GM23338 (cell line): Measurements from ENCODE around the gene MYL4. TPM values are rescaled to one million over a fixed set of nuclear protein-coding genes. Genes with fewer than 3 reads are reported as not detected.

Source experiments
- ATAC-seq: fragments of 200-7000 bp; cut with Tn5 transposase; 3 replicates; pipeline ENCODE4 v1.9.1; 2020
- DNase-seq: peaks from one replicate; pipeline ENCODE4 v3.0.0-alpha.2; 2015; ENCODE audit warnings: low spot score
- H2AFZ ChIP-seq: fragments of 200-600 bp; sonication (generic); 2 replicates; pipeline ENCODE4 v1.8.0; 2016; ENCODE audit warnings: antibody characterized with exemption, mild to moderate bottlenecking, moderate library complexity
- H3F3A ChIP-seq: fragments of 200-600 bp; sonication (generic); replicated peaks from 2 replicates; pipeline ENCODE4 v1.8.0; 2017; ENCODE audit warnings: antibody characterized with exemption, mixed run types, low read depth
- H3K27ac ChIP-seq: fragments of 200-600 bp; sonication (generic); 2 replicates; pipeline ENCODE4 v1.6.1; 2016; ENCODE audit warnings: low read depth
- H3K27me3 ChIP-seq: fragments of 200-600 bp; sonication (generic); 2 replicates; pipeline ENCODE4 v1.8.0; 2016; ENCODE audit warnings: mild to moderate bottlenecking, mixed run types, moderate library complexity; ENCODE audit not compliant: insufficient read depth
- H3K36me3 ChIP-seq: fragments of 200-600 bp; sonication (generic); 2 replicates; pipeline ENCODE4 v1.8.0; 2016; ENCODE audit warnings: mild to moderate bottlenecking; ENCODE audit not compliant: insufficient read depth
- H3K4me1 ChIP-seq: fragments of 200-600 bp; sonication (generic); 2 replicates; pipeline ENCODE4 v1.8.0; 2016; ENCODE audit warnings: mild to moderate bottlenecking, moderate library complexity; ENCODE audit not compliant: insufficient read depth
- H3K4me2 ChIP-seq: fragments of 200-600 bp; sonication (generic); 2 replicates; pipeline ENCODE4 v1.7.1; 2017; ENCODE audit warnings: mixed run types
- H3K4me3 ChIP-seq: fragments of 200-600 bp; sonication (generic); 2 replicates; pipeline ENCODE4 v1.6.1; 2016; ENCODE audit warnings: mixed run types
- H3K79me2 ChIP-seq: fragments of 200-600 bp; sonication (generic); replicated peaks from 2 replicates; pipeline ENCODE4 v1.8.0; 2017; ENCODE audit warnings: mild to moderate bottlenecking; ENCODE audit not compliant: insufficient read depth
- H3K9me2 ChIP-seq: fragments of 200-600 bp; sonication (generic); 2 replicates; pipeline ENCODE4 v1.8.0; 2017; ENCODE audit not compliant: insufficient read depth
- H4K20me1 ChIP-seq: fragments of 200-600 bp; sonication (generic); replicated peaks from 2 replicates; pipeline ENCODE4 v1.8.0; 2017; ENCODE audit warnings: mild to moderate bottlenecking; ENCODE audit not compliant: insufficient read depth
- H3K27ac Mint-ChIP-seq: 2 replicates; pipeline ENCODE4 v1.8.0; 2020; ENCODE audit warnings: inconsistent platforms, mild to moderate bottlenecking, moderate library complexity, mixed read lengths
- H3K27me3 Mint-ChIP-seq: 3 replicates; pipeline ENCODE4 v1.8.0; 2022; ENCODE audit warnings: low read depth, mild to moderate bottlenecking, moderate library complexity, mixed read lengths, inconsistent platforms; ENCODE audit not compliant: insufficient read depth, poor library complexity
- H3K36me3 Mint-ChIP-seq: 3 replicates; pipeline ENCODE4 v1.8.0; 2021; ENCODE audit warnings: low read depth, mild to moderate bottlenecking, inconsistent platforms, moderate library complexity, mixed read lengths
- H3K4me1 Mint-ChIP-seq: 3 replicates; pipeline ENCODE4 v1.8.0; 2020; ENCODE audit warnings: mild to moderate bottlenecking, inconsistent platforms, mixed read lengths
- H3K4me3 Mint-ChIP-seq: 3 replicates; pipeline ENCODE4 v1.8.0; 2021; ENCODE audit warnings: moderate library complexity, mild to moderate bottlenecking, inconsistent platforms, mixed read lengths
- H3K9me3 Mint-ChIP-seq: 3 replicates; pipeline ENCODE4 v1.8.0; 2020; ENCODE audit warnings: moderate library complexity, mild to moderate bottlenecking, inconsistent platforms, mixed read lengths
- EZH2 ChIP-seq: fragments of 200-600 bp; sonication (generic); IDR thresholded peaks from one replicate; pipeline ENCODE4 v1.8.0; 2017; ENCODE audit warnings: antibody characterized with exemption, mild to moderate bottlenecking, low read depth; ENCODE audit not compliant: unreplicated experiment
- EZH2phosphoT487 ChIP-seq: fragments of 200-600 bp; sonication (generic); IDR thresholded peaks from one replicate; pipeline ENCODE4 v1.8.1; 2018; ENCODE audit warnings: antibody characterized with exemption; ENCODE audit not compliant: unreplicated experiment
- JUNB ChIP-seq: IDR thresholded peaks from one replicate; pipeline ENCODE4 v1.6.1; 2016; ENCODE audit warnings: antibody characterized with exemption; ENCODE audit not compliant: unreplicated experiment
- NANOG ChIP-seq: IDR thresholded peaks from 2 replicates; pipeline ENCODE4 v1.6.1; 2016; ENCODE audit warnings: antibody characterized with exemption, borderline replicate concordance
- POLR2AphosphoS5 ChIP-seq: IDR thresholded peaks from 2 replicates; pipeline ENCODE4 v1.6.1; 2016; ENCODE audit warnings: antibody characterized with exemption, low read depth
- STAT1 ChIP-seq: IDR thresholded peaks from one replicate; pipeline ENCODE4 v1.6.1; 2016; ENCODE audit warnings: antibody characterized with exemption; ENCODE audit not compliant: unreplicated experiment
- ZNF114 ChIP-seq: fragments of 250-450 bp; sonication (Bioruptor Pico); IDR thresholded peaks from 2 replicates; pipeline ENCODE4 v1.5.0; 2020; ENCODE audit warnings: mild to moderate bottlenecking, moderate library complexity
- ZNF331 ChIP-seq: fragments of 250-450 bp; sonication (Bioruptor Pico); IDR thresholded peaks from 2 replicates; pipeline ENCODE4 v1.5.0; 2020; ENCODE audit warnings: low read depth, mild to moderate bottlenecking, moderate library complexity
- polyA plus RNA-seq: library from polyadenylated mRNA; unstranded; fragments of >200 nt; fragmentation: Nextera tagmentation; extraction: Ambion mirVana; gene quantifications from 2 replicates; pipeline ENCODE4 v1.2.1, GENCODE V29; 2016
- total RNA-seq: library from RNA; depleted of rRNA; stranded (reverse); fragments of >200 nt; shearing (Covaris generic); gene quantifications from 2 replicates; pipeline ENCODE4 v1.2.3, GENCODE V29; 2014
- TF ChIP-seq, protein P1 (sequence below): fragments of 250-450 bp; sonication (Bioruptor Pico); IDR thresholded peaks from 2 replicates; pipeline ENCODE4 v1.5.0; 2020; ENCODE audit warnings: mild to moderate bottlenecking, moderate library complexity
- TF ChIP-seq, protein P2 (sequence below), 2 experiments: fragments of 200-600 bp in 1 of 2; sonication (generic) in 1 of 2; conservative IDR thresholded peaks; 2 replicates each; pipeline versions ENCODE4 v1.5.1 to v1.6.1; 2016 to 2017; ENCODE audit warnings: antibody characterized with exemption in 2 of 2, low read depth in 2 of 2, mild to moderate bottlenecking in 2 of 2, moderate library complexity in 1 of 2
- TF ChIP-seq, protein P3 (sequence below): IDR thresholded peaks from 2 replicates; pipeline ENCODE4 v1.6.1; 2016; ENCODE audit warnings: antibody characterized with exemption
- TF ChIP-seq, protein P4 (sequence below): IDR thresholded peaks from one replicate; pipeline ENCODE4 v1.6.1; 2018; ENCODE audit warnings: antibody characterized with exemption; ENCODE audit not compliant: unreplicated experiment

Gene MYL4
- total and polyA plus RNA-seq, 2 experiments from 2014 or later = 0.44 TPM; not detected in 1

DNA sequence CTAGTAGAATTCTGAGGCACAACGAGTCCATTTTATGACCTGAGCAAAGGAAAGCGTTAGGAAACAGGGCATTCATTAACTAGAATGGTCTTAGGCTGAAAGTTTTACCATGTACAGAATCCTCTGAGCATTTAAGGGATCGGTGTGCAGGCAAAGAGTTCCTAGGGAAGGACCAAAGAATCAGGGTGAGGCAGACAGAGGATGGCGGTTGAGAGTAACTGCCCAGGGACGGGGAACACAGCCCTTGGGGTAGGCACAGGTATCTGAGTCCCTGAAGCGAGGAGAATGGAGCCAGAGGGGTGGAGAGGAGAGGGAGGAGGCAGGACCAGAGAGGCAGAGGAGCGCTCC, 30.4 kb downstream of the MYL4 start (continued):
- TF ChIP-seq ZNF114 (CRISPR knock-in tag) = no peak
- no peak for TF ChIP-seq JUNB
- no peak for TF ChIP-seq NANOG
- TF ChIP-seq EZH2 = no peak
- TF ChIP-seq STAT1 = no peak

DNA sequence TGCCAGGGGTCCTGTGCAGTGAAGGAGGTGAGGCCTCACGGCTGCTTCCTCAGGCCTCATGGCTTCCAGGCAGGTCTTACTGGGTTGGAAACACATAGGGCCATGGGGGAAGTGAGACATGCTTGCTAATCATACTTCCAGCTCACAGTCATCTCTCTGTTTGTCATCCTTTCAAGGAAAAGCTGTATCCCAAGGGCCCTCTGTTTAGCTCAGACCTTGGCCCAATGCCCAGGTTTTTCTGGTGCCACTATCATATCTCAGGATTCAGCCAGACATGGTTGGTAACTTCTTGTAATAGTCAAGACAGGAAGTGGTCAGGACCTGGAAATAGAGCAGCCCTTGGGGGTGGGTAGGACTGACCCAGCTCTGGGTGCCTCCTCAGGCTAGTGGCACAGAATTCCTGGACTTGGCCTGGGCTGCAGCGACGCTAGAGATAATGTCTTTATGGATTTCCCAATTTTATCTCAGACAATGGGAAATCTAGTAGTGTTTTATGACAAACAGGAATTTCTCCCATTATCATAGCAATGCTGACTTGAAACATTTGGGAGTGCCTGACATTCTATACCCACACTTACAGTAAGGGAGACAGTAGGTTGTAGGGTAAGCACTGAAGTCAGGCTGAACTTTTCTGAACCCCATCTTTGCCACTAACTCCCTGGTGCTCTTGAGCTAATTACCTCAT, 31.0 kb downstream of the MYL4 start:
- Mint-ChIP-seq H3K36me3 (no peaks in the 10 kb centered on the region), H3K27ac (no peak overlapping the region), H3K27me3 (peaks cover under 1% of the 10 kb centered on the region), H3K4me3 (no peak overlapping the region), H3K9me3 (peaks cover 3% of the 10 kb centered on the region; the same call in 1 of the 3 replicates), H3K4me1 (no peaks in the 10 kb centered on the region)
- H3F3A ChIP-seq = no peaks in the 10 kb centered on the region
- no peaks in the 10 kb centered on the region for H3K27me3 ChIP-seq
- H3K4me3 ChIP-seq = no peak overlapping the region
- no peak overlapping the region for H3K4me2 ChIP-seq
- peak overlapping the region; percentile 47 for H2AFZ ChIP-seq
- no peaks in the 10 kb centered on the region for H3K9me2 ChIP-seq
- no peak overlapping the region for H3K27ac ChIP-seq
- ATAC-seq (no peak), DNase-seq (no peak)
- H4K20me1 ChIP-seq = no peaks in the 10 kb centered on the region
- H3K36me3 ChIP-seq = no peaks in the 10 kb centered on the region
- H3K4me1 ChIP-seq = no peaks in the 10 kb centered on the region
- no peaks in the 10 kb centered on the region for H3K79me2 ChIP-seq
- TF ChIP-seq, protein P1, sequence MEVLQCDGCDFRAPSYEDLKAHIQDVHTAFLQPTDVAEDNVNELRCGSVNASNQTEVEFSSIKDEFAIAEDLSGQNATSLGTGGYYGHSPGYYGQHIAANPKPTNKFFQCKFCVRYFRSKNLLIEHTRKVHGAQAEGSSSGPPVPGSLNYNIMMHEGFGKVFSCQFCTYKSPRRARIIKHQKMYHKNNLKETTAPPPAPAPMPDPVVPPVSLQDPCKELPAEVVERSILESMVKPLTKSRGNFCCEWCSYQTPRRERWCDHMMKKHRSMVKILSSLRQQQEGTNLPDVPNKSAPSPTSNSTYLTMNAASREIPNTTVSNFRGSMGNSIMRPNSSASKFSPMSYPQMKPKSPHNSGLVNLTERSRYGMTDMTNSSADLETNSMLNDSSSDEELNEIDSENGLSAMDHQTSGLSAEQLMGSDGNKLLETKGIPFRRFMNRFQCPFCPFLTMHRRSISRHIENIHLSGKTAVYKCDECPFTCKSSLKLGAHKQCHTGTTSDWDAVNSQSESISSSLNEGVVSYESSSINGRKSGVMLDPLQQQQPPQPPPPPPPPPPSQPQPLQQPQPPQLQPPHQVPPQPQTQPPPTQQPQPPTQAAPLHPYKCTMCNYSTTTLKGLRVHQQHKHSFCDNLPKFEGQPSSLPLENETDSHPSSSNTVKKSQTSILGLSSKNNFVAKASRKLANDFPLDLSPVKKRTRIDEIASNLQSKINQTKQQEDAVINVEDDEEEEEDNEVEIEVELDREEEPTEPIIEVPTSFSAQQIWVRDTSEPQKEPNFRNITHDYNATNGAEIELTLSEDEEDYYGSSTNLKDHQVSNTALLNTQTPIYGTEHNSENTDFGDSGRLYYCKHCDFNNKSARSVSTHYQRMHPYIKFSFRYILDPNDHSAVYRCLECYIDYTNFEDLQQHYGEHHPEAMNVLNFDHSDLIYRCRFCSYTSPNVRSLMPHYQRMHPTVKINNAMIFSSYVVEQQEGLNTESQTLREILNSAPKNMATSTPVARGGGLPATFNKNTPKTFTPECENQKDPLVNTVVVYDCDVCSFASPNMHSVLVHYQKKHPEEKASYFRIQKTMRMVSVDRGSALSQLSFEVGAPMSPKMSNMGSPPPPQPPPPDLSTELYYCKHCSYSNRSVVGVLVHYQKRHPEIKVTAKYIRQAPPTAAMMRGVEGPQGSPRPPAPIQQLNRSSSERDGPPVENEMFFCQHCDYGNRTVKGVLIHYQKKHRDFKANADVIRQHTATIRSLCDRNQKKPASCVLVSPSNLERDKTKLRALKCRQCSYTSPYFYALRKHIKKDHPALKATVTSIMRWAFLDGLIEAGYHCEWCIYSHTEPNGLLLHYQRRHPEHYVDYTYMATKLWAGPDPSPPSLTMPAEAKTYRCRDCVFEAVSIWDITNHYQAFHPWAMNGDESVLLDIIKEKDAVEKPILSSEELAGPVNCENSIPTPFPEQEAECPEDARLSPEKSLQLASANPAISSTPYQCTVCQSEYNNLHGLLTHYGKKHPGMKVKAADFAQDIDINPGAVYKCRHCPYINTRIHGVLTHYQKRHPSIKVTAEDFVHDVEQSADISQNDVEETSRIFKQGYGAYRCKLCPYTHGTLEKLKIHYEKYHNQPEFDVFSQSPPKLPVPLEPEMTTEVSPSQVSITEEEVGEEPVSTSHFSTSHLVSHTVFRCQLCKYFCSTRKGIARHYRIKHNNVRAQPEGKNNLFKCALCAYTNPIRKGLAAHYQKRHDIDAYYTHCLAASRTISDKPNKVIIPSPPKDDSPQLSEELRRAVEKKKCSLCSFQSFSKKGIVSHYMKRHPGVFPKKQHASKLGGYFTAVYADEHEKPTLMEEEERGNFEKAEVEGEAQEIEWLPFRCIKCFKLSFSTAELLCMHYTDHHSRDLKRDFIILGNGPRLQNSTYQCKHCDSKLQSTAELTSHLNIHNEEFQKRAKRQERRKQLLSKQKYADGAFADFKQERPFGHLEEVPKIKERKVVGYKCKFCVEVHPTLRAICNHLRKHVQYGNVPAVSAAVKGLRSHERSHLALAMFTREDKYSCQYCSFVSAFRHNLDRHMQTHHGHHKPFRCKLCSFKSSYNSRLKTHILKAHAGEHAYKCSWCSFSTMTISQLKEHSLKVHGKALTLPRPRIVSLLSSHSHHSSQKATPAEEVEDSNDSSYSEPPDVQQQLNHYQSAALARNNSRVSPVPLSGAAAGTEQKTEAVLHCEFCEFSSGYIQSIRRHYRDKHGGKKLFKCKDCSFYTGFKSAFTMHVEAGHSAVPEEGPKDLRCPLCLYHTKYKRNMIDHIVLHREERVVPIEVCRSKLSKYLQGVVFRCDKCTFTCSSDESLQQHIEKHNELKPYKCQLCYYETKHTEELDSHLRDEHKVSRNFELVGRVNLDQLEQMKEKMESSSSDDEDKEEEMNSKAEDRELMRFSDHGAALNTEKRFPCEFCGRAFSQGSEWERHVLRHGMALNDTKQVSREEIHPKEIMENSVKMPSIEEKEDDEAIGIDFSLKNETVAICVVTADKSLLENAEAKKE (CRISPR knock-in tag) = no peak
- TF ChIP-seq POLR2AphosphoS5 = no peak
- TF ChIP-seq JUNB = no peak
- TF ChIP-seq ZNF331 (CRISPR knock-in tag) = no peak
- TF ChIP-seq ZNF114 (CRISPR knock-in tag) = no peak
- TF ChIP-seq STAT1 = no peak
- TF ChIP-seq, protein P2, sequence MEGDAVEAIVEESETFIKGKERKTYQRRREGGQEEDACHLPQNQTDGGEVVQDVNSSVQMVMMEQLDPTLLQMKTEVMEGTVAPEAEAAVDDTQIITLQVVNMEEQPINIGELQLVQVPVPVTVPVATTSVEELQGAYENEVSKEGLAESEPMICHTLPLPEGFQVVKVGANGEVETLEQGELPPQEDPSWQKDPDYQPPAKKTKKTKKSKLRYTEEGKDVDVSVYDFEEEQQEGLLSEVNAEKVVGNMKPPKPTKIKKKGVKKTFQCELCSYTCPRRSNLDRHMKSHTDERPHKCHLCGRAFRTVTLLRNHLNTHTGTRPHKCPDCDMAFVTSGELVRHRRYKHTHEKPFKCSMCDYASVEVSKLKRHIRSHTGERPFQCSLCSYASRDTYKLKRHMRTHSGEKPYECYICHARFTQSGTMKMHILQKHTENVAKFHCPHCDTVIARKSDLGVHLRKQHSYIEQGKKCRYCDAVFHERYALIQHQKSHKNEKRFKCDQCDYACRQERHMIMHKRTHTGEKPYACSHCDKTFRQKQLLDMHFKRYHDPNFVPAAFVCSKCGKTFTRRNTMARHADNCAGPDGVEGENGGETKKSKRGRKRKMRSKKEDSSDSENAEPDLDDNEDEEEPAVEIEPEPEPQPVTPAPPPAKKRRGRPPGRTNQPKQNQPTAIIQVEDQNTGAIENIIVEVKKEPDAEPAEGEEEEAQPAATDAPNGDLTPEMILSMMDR (conservative IDR thresholded peaks at IDR 0.05; ENCODE audit: low read depth in 2 of 2) = no peak
- TF ChIP-seq EZH2 = no peak
- no peak for TF ChIP-seq NANOG
- TF ChIP-seq, protein P3, sequence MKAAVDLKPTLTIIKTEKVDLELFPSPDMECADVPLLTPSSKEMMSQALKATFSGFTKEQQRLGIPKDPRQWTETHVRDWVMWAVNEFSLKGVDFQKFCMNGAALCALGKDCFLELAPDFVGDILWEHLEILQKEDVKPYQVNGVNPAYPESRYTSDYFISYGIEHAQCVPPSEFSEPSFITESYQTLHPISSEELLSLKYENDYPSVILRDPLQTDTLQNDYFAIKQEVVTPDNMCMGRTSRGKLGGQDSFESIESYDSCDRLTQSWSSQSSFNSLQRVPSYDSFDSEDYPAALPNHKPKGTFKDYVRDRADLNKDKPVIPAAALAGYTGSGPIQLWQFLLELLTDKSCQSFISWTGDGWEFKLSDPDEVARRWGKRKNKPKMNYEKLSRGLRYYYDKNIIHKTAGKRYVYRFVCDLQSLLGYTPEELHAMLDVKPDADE = no peak
- TF ChIP-seq EZH2phosphoT487 = no peak
- TF ChIP-seq, protein P4, sequence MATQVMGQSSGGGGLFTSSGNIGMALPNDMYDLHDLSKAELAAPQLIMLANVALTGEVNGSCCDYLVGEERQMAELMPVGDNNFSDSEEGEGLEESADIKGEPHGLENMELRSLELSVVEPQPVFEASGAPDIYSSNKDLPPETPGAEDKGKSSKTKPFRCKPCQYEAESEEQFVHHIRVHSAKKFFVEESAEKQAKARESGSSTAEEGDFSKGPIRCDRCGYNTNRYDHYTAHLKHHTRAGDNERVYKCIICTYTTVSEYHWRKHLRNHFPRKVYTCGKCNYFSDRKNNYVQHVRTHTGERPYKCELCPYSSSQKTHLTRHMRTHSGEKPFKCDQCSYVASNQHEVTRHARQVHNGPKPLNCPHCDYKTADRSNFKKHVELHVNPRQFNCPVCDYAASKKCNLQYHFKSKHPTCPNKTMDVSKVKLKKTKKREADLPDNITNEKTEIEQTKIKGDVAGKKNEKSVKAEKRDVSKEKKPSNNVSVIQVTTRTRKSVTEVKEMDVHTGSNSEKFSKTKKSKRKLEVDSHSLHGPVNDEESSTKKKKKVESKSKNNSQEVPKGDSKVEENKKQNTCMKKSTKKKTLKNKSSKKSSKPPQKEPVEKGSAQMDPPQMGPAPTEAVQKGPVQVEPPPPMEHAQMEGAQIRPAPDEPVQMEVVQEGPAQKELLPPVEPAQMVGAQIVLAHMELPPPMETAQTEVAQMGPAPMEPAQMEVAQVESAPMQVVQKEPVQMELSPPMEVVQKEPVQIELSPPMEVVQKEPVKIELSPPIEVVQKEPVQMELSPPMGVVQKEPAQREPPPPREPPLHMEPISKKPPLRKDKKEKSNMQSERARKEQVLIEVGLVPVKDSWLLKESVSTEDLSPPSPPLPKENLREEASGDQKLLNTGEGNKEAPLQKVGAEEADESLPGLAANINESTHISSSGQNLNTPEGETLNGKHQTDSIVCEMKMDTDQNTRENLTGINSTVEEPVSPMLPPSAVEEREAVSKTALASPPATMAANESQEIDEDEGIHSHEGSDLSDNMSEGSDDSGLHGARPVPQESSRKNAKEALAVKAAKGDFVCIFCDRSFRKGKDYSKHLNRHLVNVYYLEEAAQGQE = no peak
